Ovary (tissue), 9 donors: Measurements from ENCODE around the gene SPATA2. TPM values are rescaled to one million over a fixed set of nuclear protein-coding genes. Genes with fewer than 3 reads are reported as not detected.
A peak's percentile ranks its signal among the peaks of the same experiment; 100 is the strongest.

Source experiments
- DNase-seq, 5 donors: peaks; one replicate each; pipeline ENCODE4 v3.0.0-alpha.2; 2019 to 2020
- H3K27ac ChIP-seq, 2 donors: fragments of 200-600 bp; one replicate each; pipeline versions ENCODE4 v1.5.1 to v1.8.0; 2019 to 2022
- H3K27me3 ChIP-seq: fragments of 200-600 bp; one replicate; pipeline ENCODE4 v1.8.0; 2022
- H3K36me3 ChIP-seq: fragments of 200-600 bp; sonication (generic); one replicate; pipeline ENCODE4 v1.5.1; 2019
- H3K4me1 ChIP-seq: one replicate; pipeline ENCODE4 v1.8.1; 2013; ENCODE audit warnings: mild to moderate bottlenecking, moderate library complexity; ENCODE audit not compliant: insufficient read depth
- H3K4me3 ChIP-seq: fragments of 200-600 bp; sonication (generic); one replicate; pipeline ENCODE4 v1.5.1; 2017
- H3K9me3 ChIP-seq, 2 donors: fragments of 200-600 bp in 1 of 2; sonication (generic) in 1 of 2; one replicate each; pipeline versions ENCODE4 v1.5.1 to v1.8.1; 2013 to 2019; ENCODE audit warnings: mild to moderate bottlenecking in 1 of 2, moderate library complexity in 1 of 2
- CTCF ChIP-seq, 3 donors: fragments of 450-650 bp in 2 of 3; fragments of 200-600 bp in 1 of 3; IDR thresholded peaks; one replicate each; pipeline versions ENCODE4 v1.5.1 to v1.8.0; 2016 to 2022; ENCODE audit warnings: antibody characterized with exemption in 3 of 3, mild to moderate bottlenecking in 1 of 3
- EP300 ChIP-seq: sonication (generic); formaldehyde crosslinking; IDR thresholded peaks from one replicate; pipeline ENCODE4 v1.6.1; 2017; ENCODE audit warnings: antibody characterized with exemption
- POLR2A ChIP-seq: fragments of 450-650 bp; IDR thresholded peaks from one replicate; pipeline ENCODE4 v1.6.1; 2017; ENCODE audit warnings: antibody characterized with exemption, mild to moderate bottlenecking, moderate library complexity
- WGBS, 3 donors: extraction: QIAGEN DNeasy Blood & Tissue Kit in 1 of 3; methylation state at CpG; one replicate each; pipeline versions ENCODE4 v1.1.5 to v1.1.7; 2013 to 2017; 5-methylcytosine and 5-hydroxymethylcytosine counted together
- intact Hi-C, 4 donors: fragments of 100-400 bp; cut with DNase I; formaldehyde crosslinking; loops; one replicate each; pipeline versions ENCODE4 v1.11.0 to v1.15.1; 2022 to 2023
- polyA plus RNA-seq, 2 donors: library from polyadenylated mRNA; stranded (reverse); fragments of 200-250 nt in 1 of 2; fragments of 350-450 nt in 1 of 2; fragmentation: Illumina TruSeq in 1 of 2; extraction: RNeasy Lipid Tissue Mini Kit (QIAGEN cat#74804) in 1 of 2; gene quantifications; one replicate each; pipeline ENCODE4 v1.2.3, GENCODE V29; 2013 to 2014
- total RNA-seq, 7 donors: library from RNA; depleted of rRNA in 2 of 7; stranded (reverse); fragments of >200 nt in 2 of 7; fragmentation: NEBNext Ultra II Directional in 3 of 7; extraction: Animal tissue kit (Norgen Biotek cat#: 25700) in 3 of 7; gene quantifications; one replicate each; pipeline versions ENCODE4 v1.1.0 to v1.2.4, GENCODE V29; 2016 to 2023
- donor health status: DM: no; HTN: no; CAD: no; lungs with moderate emphysema.
- donor health status: DM: no; HTN: no; CAD: no.
- donor health status: Bipolar disorder and iron deficiency.
- donor health status: DM: yes; HTN: yes; CAD: no.
- donor health status: DM: no; HTN: no; CAD: no.
- donor health status: DM: yes; HTN: yes; CAD: no.

The SPATA2 gene
- total and polyA plus RNA-seq, 9 donors, result 2.3 to 9.8 (median 6.3) TPM

- WGBS, 3 donors, result 89 to 92% (median 90%) methylated on average over 15 of the region's 15 CpGs
- Histone ChIP-seq H3K4me1 (peaks cover 2% of the 10 kb centered on the region), H3K27ac (no peak overlapping the region), H3K27me3 (no peaks in the 10 kb centered on the region), H3K36me3 (no peaks in the 10 kb centered on the region), H3K9me3 (no peaks in the 10 kb centered on the region), H3K4me3 (no peak overlapping the region)
- no peak for DNase-seq
- TF ChIP-seq POLR2A (no peak), CTCF (IDR thresholded peaks at IDR 0.05) (no peak)
- intact Hi-C loops, result loop anchor here in 1 of 4 donors (10.0 kb wide), 1 partner anchor 266 kb away; no protein-coding TSS in a partner anchor
Observed at GRCh38 chr20:49880724-49881445, 34.4 kb downstream of the SPATA2 start.

- TF ChIP-seq CTCF (IDR thresholded peaks at IDR 0.05) (no peak), POLR2A (no peak), EP300 (no peak)
- H3K4me1 ChIP-seq, result peaks cover 2% of the 10 kb centered on the region
- H3K27me3 ChIP-seq, result no peaks in the 10 kb centered on the region
- intact Hi-C loops, result loop anchor here in 1 of 4 donors (10.0 kb wide), 1 partner anchor 265 kb away; no protein-coding TSS in a partner anchor
- DNase-seq, result no peak
- no peaks in the 10 kb centered on the region for H3K36me3 ChIP-seq
- WGBS, 3 donors, result 82 to 85% (median 83%) methylated on average over 3 of the region's 3 CpGs
- H3K27ac ChIP-seq, result no peak overlapping the region
- no peaks in the 10 kb centered on the region for H3K9me3 ChIP-seq
- H3K4me3 ChIP-seq, result no peak overlapping the region
Observed at GRCh38 chr20:49880177-49880576, 35.2 kb downstream of the SPATA2 start.

GRCh38 chr20:49878977-49879376 is 36.4 kb downstream of the SPATA2 start:
- TF ChIP-seq POLR2A, result no peak
- TF ChIP-seq EP300, result no peak
- no peak for TF ChIP-seq CTCF (IDR thresholded peaks at IDR 0.05)
- 97 to 100% (median 100%) methylated on average over 1 of the region's 1 CpG for WGBS, 3 donors
- Histone ChIP-seq H3K27me3 (no peaks in the 10 kb centered on the region), H3K4me1 (peaks cover 5% of the 10 kb centered on the region), H3K9me3 (no peaks in the 10 kb centered on the region), H3K27ac (no peak overlapping the region), H3K36me3 (no peaks in the 10 kb centered on the region), H3K4me3 (no peak overlapping the region)
- intact Hi-C loops, result no loop called here
- no peak for DNase-seq

GRCh38 chr20:49877386-49877921 is 37.9 kb downstream of the SPATA2 start:
- 66 to 93% (median 91%) methylated on average over 4 of the region's 4 CpGs for WGBS, 3 donors
- Histone ChIP-seq H3K4me3 (no peak overlapping the region), H3K27ac (no peak overlapping the region), H3K36me3 (no peaks in the 10 kb centered on the region), H3K27me3 (no peaks in the 10 kb centered on the region), H3K4me1 (peaks cover 5% of the 10 kb centered on the region), H3K9me3 (no peaks in the 10 kb centered on the region)
- intact Hi-C loops, result no loop called here
- TF ChIP-seq EP300 (no peak), POLR2A (no peak)
- DNase-seq, result no peak

GRCh38 chr20:49874696-49875095 is 40.6 kb downstream of the SPATA2 start:
- Histone ChIP-seq H3K36me3 (no peaks in the 10 kb centered on the region), H3K27me3 (no peaks in the 10 kb centered on the region), H3K9me3 (no peaks in the 10 kb centered on the region), H3K4me1 (peaks cover 5% of the 10 kb centered on the region), H3K27ac (peak overlapping the region in 1 of 2 donors; percentile 17), H3K4me3 (no peak overlapping the region)
- DNase-seq, result no peak
- intact Hi-C loops, result no loop called here
- no peak for TF ChIP-seq EP300
- no peak for TF ChIP-seq CTCF (IDR thresholded peaks at IDR 0.05)
- TF ChIP-seq POLR2A, result no peak
- WGBS, 3 donors, result 19 to 36% (median 31%) methylated on average over 6 of the region's 6 CpGs
